Activated T-helper 9 cell treated with anti-CD3 and anti-CD28 coated beads, Interleukin-2, amount 50 U/mL, for 16 hours (primary cell): Measurements from ENCODE around the gene SERGEF.
"Not testable (repeated sequence)": the region's sequence is repeated elsewhere in the genome, so short reads cannot be mapped to it uniquely, and the experiment has no call there.

Experiments
- DNase-seq: peaks from one replicate; pipeline ENCODE4 v3.0.0-alpha.2; 2020; ENCODE audit warnings: low read depth

The SERGEF gene

GRCh38 chr11:17906436-17906835 is 106.4 kb downstream of the SERGEF start:
- no peak for DNase-seq

- no peak for DNase-seq
Measured at GRCh38 chr11:17905477-17905876, 107.4 kb downstream of the SERGEF start.

GRCh38 chr11:17901481-17901880 is 111.4 kb downstream of the SERGEF start:
- DNase-seq, result no peak

GRCh38 chr11:17898782-17899181 is 114.1 kb downstream of the SERGEF start:
- DNase-seq, result no peak

- no peak for DNase-seq
Measured at GRCh38 chr11:17898071-17898470, 114.8 kb downstream of the SERGEF start.

GRCh38 chr11:17897495-17897894 is 115.4 kb downstream of the SERGEF start:
- DNase-seq, result no peak

- not testable (repeated sequence) for DNase-seq
Measured at GRCh38 chr11:17896496-17897151, 116.2 kb downstream of the SERGEF start.

GRCh38 chr11:17894929-17895658 is 117.8 kb downstream of the SERGEF start:
- DNase-seq, result no peak

- DNase-seq, result no peak
Measured at GRCh38 chr11:17892409-17892808, 120.4 kb downstream of the SERGEF start.

GRCh38 chr11:17890325-17890724 is 122.5 kb downstream of the SERGEF start:
- no peak for DNase-seq

- DNase-seq, result no peak
Measured at GRCh38 chr11:17887779-17888178, 125.1 kb downstream of the SERGEF start.

- no peak for DNase-seq
Measured at GRCh38 chr11:17883946-17884345, 128.9 kb downstream of the SERGEF start.

- DNase-seq, result no peak
Measured at GRCh38 chr11:17883057-17883456, 129.8 kb downstream of the SERGEF start.

GRCh38 chr11:17878743-17879142 is 134.1 kb downstream of the SERGEF start:
- DNase-seq, result no peak

GRCh38 chr11:17877886-17878285 is 135.0 kb downstream of the SERGEF start:
- DNase-seq, result no peak

GRCh38 chr11:17876827-17877226 is 136.0 kb downstream of the SERGEF start:
- no peak for DNase-seq

- DNase-seq, result no peak
Measured at GRCh38 chr11:17875891-17876290, 137.0 kb downstream of the SERGEF start.

- DNase-seq, result no peak
Measured at GRCh38 chr11:17873586-17873985, 139.3 kb downstream of the SERGEF start.

- DNase-seq, result not testable (repeated sequence)
Measured at GRCh38 chr11:17868398-17868797, 144.4 kb downstream of the SERGEF start.

GRCh38 chr11:17867341-17867740 is 145.5 kb downstream of the SERGEF start:
- DNase-seq, result no peak

GRCh38 chr11:17865765-17866428 is 146.9 kb downstream of the SERGEF start:
- no peak for DNase-seq

GRCh38 chr11:17864478-17864941 is 148.3 kb downstream of the SERGEF start:
- no peak for DNase-seq
